ENCODE measurements around the gene HNRNPA1. TPM values are rescaled to one million over a fixed set of nuclear protein-coding genes. Genes with fewer than 3 reads are reported as not detected.
A peak's percentile ranks its signal among the peaks of the same experiment; 100 is the strongest.

Gene HNRNPA1
- total and polyA plus RNA-seq, 9 of the 15 experiments (the other 6 are each of a cell fraction or from before 2014, with no cell fraction given): 1,166 to 2,703 (median 1,815) TPM

- Histone ChIP-seq H3K4me1 (replicated peaks in 1 of 2; ENCODE audit: control insufficient read depth in 2 of 2, insufficient read depth in 2 of 2, low read length in 2 of 2) (peaks cover 33 to 47% of the 10 kb centered on the region in 2 experiments), H3K9me1 (ENCODE audit: control insufficient read depth, insufficient read depth, low read length) (no peaks in the 10 kb centered on the region), H3K36me3 (ENCODE audit: control insufficient read depth, insufficient read depth, low read length) (peaks cover 9% of the 10 kb centered on the region), H2AFZ (ENCODE audit: low read depth, low read length) (peak overlapping the region; percentile 66), H4K20me1 (replicated peaks; ENCODE audit: control insufficient read depth, insufficient read depth, low read length) (no peaks in the 10 kb centered on the region), H3K4me3 (no peak overlapping the region), H3K9me3 (replicated peaks; ENCODE audit: control insufficient read depth, insufficient read depth, low read depth, low read length) (no peaks in the 10 kb centered on the region), H3K79me2 (ENCODE audit: control insufficient read depth, insufficient read depth, low read length) (peaks cover 64% of the 10 kb centered on the region), H3K27me3 (ENCODE audit: control insufficient read depth in 2 of 2, insufficient read depth in 2 of 2, low read length in 2 of 2) (no peaks in the 10 kb centered on the region), H3K27ac (ENCODE audit: extremely low read depth, low read depth, low read length) (peak overlapping the region; percentile 74), H3K4me2 (ENCODE audit: insufficient read depth, low read length) (peak overlapping the region; percentile 58), H3K9ac (ENCODE audit: insufficient read depth in 1 of 2, low read depth in 2 of 2, low read length in 2 of 2) (peak overlapping the region in 1 of 2 experiments; percentile 54; a peak in 2 of 4 replicates)
- CTCF ChIA-PET (ENCODE audit: low intra/inter-chr PET ratio): no interaction called here
- intact Hi-C loops (cut with micrococcal nuclease) (loop anchor here (1.0 kb wide), 1 partner anchor 18 kb away; the partner anchor contains the start of genes CBX5 and HNRNPA1), in situ Hi-C loops (cut with MboI) (no loop called here)
- BruUV-seq (replicated peaks): no TSS peak
- ATAC-seq (peak; percentile 3; the same call in 1 of the 3 replicates), DNase-seq (ENCODE audit: extremely low read depth in 1 of 4, low spot score in 3 of 4) (no peak), FAIRE-seq (no peak)
- WGBS (ENCODE audit: insufficient coverage, low coverage, missing lambda C conversion rate): 21% methylated on average over 5 of the region's 5 CpGs
- POLR2A ChIA-PET: interaction anchor here (0.6 to 6.5 kb wide), 9 partner anchors 8 to 1672 kb away, joined by 3 to 58 read pairs (median 4); partner anchors contain the start of genes CBX5 and HNRNPA1
- TF ChIP-seq BACH1 (tag; IDR thresholded peaks at IDR 0.05) (0 out of 2 replicates have a peak, but pooled peaks have one; percentile 47), TAF1 (IDR thresholded peaks at IDR 0.05; ENCODE audit: control insufficient read depth, extremely low read depth, insufficient read depth, low read length, severe bottlenecking) (no peak), TCFL5 (CRISPR knock-in tag; conservative IDR thresholded peaks at IDR 0.05) (no peak), ETV5 (CRISPR knock-in tag; IDR thresholded peaks at IDR 0.05; ENCODE audit: low read depth) (no peak), E2F3 (CRISPR knock-in tag; IDR thresholded peaks at IDR 0.05) (no peak), ZBTB17 (CRISPR knock-in tag; IDR thresholded peaks at IDR 0.05) (0 out of 2 replicates have a peak, but pooled peaks have one; percentile 2), MNT (conservative IDR thresholded peaks at IDR 0.05) (peak in 1 of 2 experiments; percentile 32; a peak in 1 of 4 replicates), SRSF9 (IDR thresholded peaks at IDR 0.05; ENCODE audit: borderline replicate concordance, low read depth, low read length) (no peak), SMC3 (conservative IDR thresholded peaks at IDR 0.05; ENCODE audit: insufficient read depth, low read depth, low read length) (no peak), ZNF740 (CRISPR knock-in tag; IDR thresholded peaks at IDR 0.05) (no peak), ZNF740 (tag; IDR thresholded peaks at IDR 0.05) (no peak), COPS2 (conservative IDR thresholded peaks at IDR 0.05) (no peak), PTRF (tag; IDR thresholded peaks at IDR 0.05) (no peak), LCOR (CRISPR knock-in tag; IDR thresholded peaks at IDR 0.05) (no peak), ZNF785 (CRISPR knock-in tag; IDR thresholded peaks at IDR 0.05) (no peak), SPI1 (IDR thresholded peaks at IDR 0.05; ENCODE audit: borderline replicate concordance, low read depth, low read length) (peak; percentile 95), JUNB (CRISPR knock-in tag; conservative IDR thresholded peaks at IDR 0.05) (no peak), SAFB (IDR thresholded peaks at IDR 0.05; ENCODE audit: borderline replicate concordance, low read depth, low read length) (no peak), POLR2AphosphoS2 (IDR thresholded peaks at IDR 0.05; ENCODE audit: low read length) (no peak)
- TF ChIP-seq, protein P1, sequence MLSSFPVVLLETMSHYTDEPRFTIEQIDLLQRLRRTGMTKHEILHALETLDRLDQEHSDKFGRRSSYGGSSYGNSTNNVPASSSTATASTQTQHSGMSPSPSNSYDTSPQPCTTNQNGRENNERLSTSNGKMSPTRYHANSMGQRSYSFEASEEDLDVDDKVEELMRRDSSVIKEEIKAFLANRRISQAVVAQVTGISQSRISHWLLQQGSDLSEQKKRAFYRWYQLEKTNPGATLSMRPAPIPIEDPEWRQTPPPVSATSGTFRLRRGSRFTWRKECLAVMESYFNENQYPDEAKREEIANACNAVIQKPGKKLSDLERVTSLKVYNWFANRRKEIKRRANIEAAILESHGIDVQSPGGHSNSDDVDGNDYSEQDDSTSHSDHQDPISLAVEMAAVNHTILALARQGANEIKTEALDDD (IDR thresholded peaks at IDR 0.05): peak; percentile 97
Observed at GRCh38 chr12:54261815-54262402, 18.6 kb upstream of the HNRNPA1 start.

Data from K562 (cell line).